Endothelial cell of umbilical vein (primary cell): ENCODE data around the gene IL1RL2.

ENCODE experiments used
- CTCF ChIP-seq, 2 donors: IDR thresholded peaks; 1 replicate in 1 of 2; 2 replicates in 1 of 2; pipeline ENCODE4 v1.5.1; 2011; ENCODE audit warnings: low read length in 2 of 2, mild to moderate bottlenecking in 2 of 2, moderate library complexity in 2 of 2, control low read depth in 1 of 2, inconsistent platforms in 1 of 2, low read depth in 1 of 2; ENCODE audit not compliant: insufficient read depth in 1 of 2; ENCODE audit errors: extremely low read depth in 1 of 2
- EZH2 ChIP-seq: IDR thresholded peaks from 2 replicates; pipeline ENCODE4 v1.6.1; 2012; ENCODE audit warnings: borderline replicate concordance, low read depth, mild to moderate bottlenecking, moderate library complexity, low read length, inconsistent platforms; ENCODE audit not compliant: severe bottlenecking
- GATA2 ChIP-seq: IDR thresholded peaks from 2 replicates; pipeline ENCODE4 v1.7.0; 2011; ENCODE audit warnings: low read depth, mild to moderate bottlenecking, moderate library complexity, mixed read lengths, low read length; ENCODE audit not compliant: insufficient read length, insufficient read depth
- MYC ChIP-seq: IDR thresholded peaks from one replicate; pipeline ENCODE4 v1.6.1; 2011; ENCODE audit warnings: mild to moderate bottlenecking, low read depth, low read length
- POLR2A ChIP-seq: IDR thresholded peaks from 2 replicates; pipeline ENCODE4 v1.6.1; 2012; ENCODE audit warnings: low read depth, mild to moderate bottlenecking, control low read depth, low read length
- POLR2AphosphoS5 ChIP-seq: IDR thresholded peaks from 2 replicates; pipeline ENCODE4 v1.6.1; 2012; ENCODE audit warnings: low read depth, mild to moderate bottlenecking, control low read depth, low read length, moderate library complexity; ENCODE audit not compliant: insufficient read depth

- TF ChIP-seq CTCF (IDR thresholded peaks at IDR 0.05; ENCODE audit: extremely low read depth in 1 of 2, insufficient read depth in 1 of 2, low read depth in 1 of 2, low read length in 2 of 2) (no peak), POLR2AphosphoS5 (no peak), POLR2A (no peak), EZH2 (no peak), GATA2 (no peak), MYC (no peak)
Measured at GRCh38 chr2:102284611-102285010, 97.8 kb downstream of the IL1RL2 start.
